GM03348 (cell line): Measurements from ENCODE around the gene TTLL6.
A peak's percentile ranks its signal among the peaks of the same experiment; 100 is the strongest.
"Not testable (repeated sequence)": the region's sequence is repeated elsewhere in the genome, so short reads cannot be mapped to it uniquely, and the experiment has no call there.

Experiments
- DNase-seq: peaks from one replicate; pipeline ENCODE4 v3.0.0; 2012; ENCODE audit warnings: low spot score

TTLL6 gene

DNA sequence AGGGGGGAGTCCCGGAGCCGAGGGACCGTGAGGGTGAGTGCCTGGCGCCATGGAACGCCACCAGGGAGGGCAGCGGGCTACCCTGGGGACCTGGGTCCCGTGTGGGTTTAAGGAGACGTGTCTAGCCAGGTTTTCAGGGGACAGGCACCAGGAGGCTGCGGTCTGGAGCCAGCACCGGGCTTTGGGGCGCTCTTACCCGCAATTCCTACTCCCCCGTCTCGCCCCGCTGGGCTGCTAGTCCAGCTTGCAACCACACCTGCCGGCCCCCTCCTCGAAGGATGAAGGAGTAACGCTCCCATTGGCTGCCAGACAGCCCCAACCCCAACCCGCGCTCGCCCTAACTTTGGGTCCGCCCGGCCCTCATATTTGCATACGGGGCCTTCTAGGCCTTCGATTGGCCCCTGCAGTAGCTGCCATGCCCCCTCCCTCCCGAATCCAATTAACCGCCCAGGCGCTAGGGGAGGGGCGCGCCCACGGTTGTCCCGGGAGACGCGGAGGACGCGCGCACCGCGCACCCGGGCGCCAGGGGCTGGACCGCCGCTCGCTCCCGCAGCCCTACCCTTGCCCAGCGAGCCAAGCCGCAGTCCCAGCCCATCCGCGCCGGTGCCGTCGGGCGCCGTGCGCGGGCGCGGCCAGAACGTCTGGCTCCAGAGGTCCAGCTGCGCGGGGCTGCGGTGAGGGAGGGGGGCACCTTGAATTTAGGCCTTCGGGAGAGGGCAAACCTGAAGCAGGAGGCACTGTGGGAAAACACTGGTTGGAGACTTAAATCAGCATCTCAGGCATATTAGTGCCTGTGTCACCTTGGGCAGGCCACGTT is at the start of gene TTLL6:
Gene TTLL6 (minus strand): TSS at position 456 of the 817 bp plus-strand sequence. CDS start 157 bp downstream, at position 299.
- DNase-seq, result peak; percentile 89

DNA sequence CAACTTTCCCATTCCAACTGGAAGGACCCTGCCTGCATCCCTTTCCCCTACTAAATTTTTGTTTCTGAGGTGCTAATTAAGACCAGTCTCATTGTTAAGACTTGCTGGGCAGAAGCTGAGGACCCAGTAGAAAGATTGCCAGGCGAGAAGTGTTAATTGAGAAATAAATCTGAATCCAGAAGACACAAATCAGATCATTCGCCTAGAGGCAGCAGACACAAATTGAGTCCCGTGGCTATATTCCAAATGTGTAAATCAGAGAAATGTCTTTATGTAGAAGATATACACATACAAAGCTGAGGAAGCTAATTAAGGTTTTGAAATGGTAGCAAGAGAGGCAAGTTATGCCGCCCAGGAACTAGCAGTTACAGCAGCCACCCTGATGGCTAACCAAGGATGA is 43.4 kb upstream of the TTLL6 start:
- no peak for DNase-seq

DNA sequence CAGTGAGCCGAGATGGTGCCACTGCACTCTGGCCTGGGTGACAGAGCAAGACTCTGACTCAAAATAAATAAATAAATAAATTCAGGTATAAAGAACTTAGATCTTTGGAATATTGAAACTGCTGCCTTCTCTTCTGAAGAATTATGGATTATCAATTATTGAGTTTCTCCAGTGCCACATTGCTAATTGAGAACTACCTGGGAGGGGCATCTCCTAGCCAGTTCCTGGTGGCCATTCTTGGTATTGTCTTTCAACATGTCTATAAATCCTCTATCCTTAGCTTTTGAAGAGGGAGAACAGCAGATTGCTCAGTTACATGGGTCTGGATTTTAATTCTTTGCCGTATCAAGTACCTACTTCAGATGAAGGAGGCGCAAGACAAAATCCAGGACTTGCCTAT is 43.0 kb upstream of the TTLL6 start:
- DNase-seq, result no peak

DNA sequence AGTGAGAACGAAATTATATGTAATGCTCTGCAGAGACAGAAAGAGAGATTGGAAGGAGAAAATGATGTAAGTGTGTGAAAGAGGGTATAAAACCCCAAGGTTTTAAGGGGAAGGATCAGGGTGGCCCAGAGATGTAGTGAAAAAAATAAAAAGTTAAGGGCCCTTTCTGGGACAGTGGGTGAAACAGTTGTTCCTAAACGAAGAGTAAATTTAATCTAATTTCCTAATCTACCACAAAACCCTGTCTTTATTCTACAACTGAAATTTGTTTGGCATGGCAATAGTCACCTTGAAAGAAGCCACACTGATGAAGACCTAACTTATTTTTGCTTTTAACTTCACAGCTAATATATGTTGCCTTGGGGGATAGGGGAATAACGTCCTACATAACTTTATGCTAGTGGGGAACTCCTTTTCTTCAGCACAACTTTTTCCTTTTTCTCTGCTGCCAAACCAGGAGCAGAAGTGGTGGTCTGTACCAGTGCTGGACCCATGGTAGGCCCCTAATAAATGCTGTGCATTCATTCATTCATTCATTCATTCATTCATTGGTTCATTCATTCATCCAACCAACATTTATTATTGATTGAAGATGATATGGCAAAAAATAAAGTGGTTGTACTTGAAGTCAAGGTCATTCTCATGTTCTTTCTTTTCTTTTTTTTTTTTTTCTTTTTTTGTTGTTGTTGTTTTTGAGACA is 39.2 kb upstream of the TTLL6 start:
- no peak for DNase-seq

DNA sequence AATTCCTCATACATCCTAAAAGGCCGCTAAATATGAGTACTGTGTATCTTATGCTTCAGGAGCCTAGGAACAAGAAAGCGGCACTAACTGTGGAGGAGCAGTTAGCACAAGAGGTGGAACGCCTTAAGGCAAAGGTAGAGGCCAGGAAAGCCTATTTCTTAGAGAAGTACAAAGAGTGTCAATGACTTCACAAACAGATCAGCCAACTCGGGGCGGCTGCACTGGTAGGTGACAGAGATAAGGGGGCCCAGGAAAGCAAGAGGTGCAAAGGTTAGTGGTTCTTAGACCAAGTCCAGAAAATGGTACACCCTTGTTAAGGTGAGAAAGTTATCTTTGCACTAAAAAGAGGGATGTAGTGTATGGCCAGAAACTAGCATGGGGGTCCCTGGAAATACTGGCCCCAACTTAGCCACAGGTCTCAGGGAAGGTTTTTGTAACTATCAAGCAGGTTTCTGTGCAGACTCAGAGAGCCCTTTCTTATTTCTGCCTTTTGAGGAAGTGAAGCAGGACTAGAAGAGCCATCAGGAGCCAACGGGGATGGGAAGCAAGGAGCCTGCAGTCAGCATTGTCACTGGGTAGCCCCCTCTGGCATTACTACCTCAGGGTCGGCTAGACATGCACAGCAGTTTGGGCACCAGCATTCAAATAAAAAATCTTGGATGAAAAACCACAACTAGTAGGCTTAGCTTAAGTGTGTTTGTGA is 37.9 kb upstream of the TTLL6 start:
- DNase-seq, result no peak

DNA sequence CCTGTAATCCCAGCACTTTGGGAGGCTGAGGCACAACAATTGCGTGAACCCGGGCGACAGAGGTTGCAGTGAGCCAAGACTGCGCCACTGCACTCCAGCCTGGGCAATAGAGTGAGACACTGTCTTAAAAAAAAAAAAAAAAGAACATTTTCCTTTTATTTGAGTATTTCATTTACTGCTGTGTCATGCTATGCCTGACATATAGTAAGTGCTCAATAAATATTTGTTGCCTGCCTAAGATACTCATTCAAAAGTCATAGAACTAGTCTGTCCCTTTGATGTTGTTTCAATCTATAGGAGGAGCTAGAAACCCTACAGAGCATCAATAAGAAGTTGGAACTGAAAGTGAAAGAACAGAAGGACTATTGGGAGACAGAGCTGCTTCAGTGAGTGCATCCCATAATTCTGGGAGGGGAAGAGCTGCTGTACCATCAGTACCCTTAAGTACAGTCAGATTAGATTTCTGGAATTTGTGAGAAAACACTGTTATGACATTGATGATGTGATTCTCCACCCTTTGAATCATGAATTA is 33.8 kb upstream of the TTLL6 start:
- DNase-seq, result no peak

DNA sequence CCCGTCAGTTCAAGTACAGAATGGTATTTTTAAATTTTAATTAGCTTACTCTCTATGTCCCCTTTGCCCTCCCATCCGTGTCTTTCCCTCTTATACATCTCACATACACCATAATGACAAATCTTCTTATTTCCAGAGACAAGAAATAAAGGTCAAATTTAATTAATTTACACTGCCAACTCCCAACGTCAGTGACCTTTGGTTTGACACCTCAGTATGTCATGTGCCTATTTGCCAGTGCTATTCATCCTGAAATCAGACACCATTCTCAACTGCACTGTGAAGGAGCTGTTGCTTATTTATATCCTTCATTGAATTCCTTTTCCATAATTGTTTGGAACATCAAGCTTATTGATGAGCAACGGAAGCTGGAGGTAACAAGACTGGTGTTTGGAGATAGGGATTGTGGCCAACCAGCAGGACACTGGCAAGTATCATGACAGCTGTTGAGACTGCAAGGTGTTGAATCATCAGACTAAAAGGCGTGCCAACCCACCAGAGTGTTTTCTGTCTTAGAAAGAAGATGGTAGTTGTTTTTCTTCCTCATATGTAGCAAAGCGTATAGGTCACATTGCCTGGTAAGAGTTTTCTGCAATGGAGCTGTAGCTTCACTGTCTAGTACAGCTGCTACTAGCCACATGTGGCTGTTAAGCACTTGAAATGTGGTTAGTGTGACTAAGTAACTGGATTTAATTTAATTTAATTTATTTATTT is 26.3 kb upstream of the TTLL6 start:
- no peak for DNase-seq

DNA sequence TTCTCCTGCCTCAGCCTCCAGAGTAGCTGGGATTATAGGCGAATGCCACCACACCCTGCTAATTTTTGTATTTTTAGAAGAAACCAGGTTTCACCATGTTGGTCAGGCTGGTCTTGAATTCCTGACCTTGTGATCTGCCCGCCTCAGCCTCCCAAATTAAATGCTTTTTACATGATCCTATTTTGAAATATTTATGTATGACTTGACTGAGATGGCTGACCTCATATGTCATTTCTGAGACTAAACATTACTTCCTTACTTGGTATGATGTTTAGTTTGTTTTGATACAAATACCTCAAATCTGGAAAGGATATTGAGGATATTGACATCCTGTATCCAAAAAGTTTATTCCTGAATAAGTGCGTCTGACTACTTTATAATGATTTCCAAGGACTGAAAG is 25.7 kb upstream of the TTLL6 start:
- DNase-seq, result no peak

DNA sequence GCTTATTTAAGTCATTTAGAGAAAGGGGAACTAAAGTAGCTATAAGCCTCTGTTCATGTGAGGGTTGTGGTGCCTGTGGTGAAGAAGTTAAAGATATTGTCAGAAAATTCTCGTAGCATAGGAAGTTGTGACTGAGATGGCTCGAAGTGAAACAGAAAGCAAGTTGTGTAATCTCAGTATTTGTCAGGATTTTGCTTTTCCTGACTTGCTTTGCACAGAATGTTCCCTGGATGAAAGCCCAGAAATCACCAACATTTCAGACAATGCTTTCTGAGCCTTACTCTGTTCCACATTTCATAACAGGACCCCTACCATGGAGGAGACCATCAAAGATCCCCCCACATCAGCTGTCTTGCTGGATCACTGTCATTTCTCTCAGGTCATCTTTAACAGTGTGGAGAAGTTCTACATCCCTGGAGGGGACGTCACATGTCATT is 24.4 kb upstream of the TTLL6 start:
- peak; percentile 67 for DNase-seq

DNA sequence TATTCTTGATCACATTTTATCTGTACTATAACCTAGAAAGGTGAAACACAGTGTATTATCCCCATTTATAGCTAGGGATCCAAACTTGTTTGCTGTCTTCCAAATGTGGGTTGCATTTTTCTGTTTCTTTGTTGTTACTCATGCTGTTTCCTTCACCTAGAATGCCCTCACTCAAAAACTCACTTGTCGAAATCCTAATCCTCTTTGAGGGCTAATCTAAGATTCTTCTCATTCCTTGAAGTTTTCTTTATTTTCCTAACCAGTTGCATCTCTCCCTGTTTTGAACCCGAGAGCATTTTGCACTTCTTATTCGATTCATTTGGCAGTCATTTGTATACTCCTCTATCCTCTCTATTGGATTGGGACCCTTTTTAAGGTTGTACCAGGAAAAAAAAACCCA is 23.4 kb upstream of the TTLL6 start:
- DNase-seq, result peak; percentile 22

DNA sequence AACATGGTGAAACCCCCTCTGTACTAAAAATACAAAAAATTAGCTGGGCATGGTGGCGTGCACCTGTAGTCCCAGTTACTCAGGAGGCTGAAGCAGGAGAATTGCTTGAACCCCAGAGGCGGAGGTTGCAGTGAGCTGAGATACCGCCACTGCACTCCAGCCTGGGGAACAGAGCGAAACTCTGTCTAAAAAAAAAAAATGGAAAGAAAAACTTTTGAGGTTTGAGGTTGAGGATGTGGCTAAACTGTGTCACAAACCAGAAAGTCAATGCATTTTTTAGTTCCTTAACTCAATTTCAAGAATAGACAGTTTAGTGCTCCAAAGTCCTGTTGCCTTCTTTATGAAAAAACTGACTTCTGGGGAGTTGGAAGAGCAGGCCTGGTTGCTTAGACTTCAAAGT is 20.4 kb upstream of the TTLL6 start:
- DNase-seq, result not testable (repeated sequence)

DNA sequence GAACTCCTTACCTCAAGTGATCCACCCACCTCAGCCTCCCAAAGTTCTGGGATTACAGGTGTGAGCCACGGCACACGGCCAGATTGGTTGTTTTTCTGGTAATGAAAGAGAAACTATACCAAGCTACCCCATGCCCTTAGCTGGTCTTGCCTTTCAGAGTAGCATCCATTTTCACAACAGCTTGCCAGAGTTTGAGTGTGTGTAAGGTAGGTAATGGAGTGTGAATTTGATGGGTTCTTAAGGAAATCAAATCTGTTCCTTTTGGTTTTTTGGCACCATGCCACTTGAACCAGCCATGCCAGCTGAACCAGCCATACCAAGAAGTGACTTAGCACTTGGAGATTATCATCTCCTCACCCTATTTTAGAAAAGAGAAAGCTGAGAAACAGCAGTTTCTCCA is 18.9 kb upstream of the TTLL6 start:
- DNase-seq, result no peak

DNA sequence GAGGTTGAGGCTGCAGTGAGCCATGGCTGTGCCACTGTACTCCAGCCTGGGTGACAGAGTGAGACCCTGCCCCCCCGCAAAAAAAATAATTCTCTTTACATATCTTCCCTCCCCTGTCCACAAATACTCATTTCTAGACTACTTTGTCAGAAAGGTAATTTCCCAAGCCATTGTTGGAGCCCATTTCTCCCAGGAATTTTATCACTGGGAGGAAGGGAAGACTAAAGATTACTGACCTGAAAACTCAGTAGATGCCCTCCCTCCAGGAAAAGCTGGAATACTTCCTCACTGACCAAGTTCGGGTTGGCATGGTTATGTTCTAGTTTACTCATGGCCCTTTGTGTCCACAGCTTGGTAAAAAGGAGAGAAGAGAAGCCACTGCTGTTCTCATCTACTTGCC is 17.9 kb upstream of the TTLL6 start:
- DNase-seq, result no peak

DNA sequence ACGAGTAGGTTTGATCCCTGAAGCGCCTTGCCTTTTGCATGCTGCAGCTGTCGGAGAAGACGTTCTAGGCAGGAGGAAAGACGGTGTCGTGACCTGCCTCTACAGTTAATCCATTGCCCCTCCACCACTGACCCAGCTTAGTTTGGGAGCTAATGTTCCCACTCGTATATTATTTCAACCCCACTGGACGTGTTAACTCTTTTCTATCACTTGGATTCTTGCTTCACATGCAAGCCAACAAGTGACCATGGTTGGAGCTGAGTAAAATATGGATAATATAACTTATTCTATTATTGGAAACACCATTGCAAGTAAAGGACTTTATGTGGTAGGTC is 14.5 kb upstream of the TTLL6 start:
- DNase-seq, result no peak

DNA sequence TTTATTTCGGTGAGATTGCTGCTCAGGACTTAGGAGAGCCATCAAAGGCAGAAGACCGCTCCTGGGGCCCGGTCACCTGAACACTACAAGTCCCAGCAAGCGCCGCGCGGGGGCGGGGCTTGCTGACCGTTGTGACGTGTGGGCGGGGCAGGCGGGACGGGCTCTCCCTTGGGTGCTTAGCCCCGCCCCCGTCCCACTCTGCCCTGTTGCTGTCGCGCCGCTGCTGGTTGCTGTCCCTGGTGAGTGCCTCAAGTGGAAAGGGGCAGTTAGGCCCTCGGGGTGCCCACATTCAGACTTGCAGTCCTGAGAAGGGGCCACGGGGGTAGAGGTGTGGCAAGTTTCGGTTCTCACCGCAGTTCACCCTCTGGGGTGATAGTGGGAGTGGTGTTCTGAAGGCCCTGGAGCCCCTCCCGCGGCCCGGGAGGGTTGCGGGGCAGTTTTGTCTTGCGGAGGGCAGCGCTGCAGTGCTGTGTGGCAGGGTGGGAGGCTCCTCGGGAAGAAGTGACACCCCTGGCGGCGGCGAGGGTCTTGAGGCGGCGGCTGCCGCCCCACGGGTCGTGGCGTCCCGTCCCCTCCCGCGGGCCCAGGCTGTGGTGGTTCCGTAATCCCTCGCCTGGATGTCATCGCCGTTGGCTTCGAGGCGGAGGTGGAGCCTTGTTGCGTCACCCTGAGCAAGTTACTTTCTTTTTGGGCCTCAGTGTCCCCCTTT is 14.0 kb upstream of the TTLL6 start, which contains the start of gene CALCOCO2:
Gene CALCOCO2 (plus strand): TSS at position 196 of the 709 bp plus-strand sequence. CDS start 10,673 bp downstream, outside the sequence.
- peak; percentile 97 for DNase-seq

DNA sequence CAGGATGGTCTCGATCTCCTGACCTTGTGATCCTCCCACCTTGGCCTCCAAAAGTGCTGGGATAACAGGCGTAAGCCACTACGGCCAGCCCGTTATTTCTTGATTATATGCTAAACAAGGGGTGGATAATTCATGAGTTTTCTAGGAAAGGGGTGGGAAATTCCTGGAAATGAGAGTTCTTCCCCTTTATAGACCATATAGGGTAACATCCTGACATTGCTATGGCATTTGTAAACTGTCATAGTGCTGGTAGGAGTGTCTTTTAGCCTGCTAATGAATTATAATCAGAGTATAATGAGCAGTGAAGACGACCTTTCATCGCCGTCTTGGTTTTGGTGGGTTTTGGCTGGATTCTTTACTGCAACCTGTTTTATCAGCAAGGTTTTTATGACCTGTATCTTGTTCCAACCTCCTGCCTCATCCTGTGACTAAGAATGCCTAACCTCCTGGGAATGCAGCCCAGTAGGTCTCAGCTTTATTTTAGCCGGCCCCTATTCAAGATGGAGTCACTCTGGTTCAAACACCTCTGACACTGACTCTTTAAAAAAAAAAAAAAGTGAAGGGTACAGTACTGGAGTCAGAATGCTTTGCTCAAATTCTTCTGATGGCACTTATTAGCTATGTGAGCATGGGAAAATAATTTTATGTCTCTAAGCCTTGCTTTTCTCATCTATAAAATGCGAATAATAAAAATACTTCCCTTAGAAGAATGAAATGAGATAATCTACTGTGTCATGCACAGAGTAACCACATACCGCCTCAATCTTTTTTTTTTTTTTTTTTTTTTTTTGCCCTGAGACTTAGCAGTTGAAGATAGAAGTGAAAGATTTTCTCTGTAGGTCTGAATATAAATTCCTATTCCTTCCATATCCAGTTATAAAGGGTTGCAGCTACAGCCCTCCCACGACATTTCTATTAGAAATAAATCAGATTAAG is 8.7 kb upstream of the TTLL6 start:
- no peak for DNase-seq

DNA sequence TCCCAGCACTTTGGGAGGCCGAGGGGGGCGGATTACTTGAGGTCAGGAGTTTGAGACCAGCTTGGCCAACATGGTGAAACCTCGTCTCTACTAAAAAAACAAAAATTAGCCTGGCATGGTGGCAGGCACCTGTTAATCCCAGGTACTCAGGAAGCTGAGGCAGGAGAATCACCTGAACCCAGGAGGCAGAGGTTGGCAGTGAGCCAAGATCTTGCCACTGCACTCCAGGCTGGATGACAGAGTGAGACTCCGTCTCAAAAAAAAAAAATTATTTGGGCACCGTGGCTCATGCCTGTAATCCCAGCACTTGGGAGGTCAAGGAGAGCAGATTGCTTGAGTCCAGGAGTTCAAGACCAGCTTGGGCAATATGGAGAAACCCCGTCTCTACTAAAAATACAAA is 3.9 kb upstream of the TTLL6 start:
- DNase-seq, result not testable (repeated sequence)

DNA sequence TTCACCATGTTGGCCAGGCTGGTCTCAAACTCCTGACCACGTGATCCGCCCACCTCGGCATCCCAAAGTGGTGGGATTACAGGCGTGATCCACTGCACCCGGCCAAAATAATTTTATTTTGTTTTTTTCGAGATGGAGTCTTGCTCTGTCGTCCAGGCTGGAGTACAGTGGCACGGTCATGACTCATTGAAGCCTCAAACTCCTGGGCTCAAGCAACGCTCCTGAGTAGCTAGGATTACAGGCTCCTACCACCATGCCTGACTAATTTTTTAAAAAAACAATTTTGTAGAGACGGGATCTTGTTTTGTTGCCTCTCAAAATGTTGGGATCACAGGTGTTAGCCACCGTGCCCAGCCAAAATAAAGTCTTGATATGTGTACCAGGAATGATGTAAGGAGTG is 2.4 kb upstream of the TTLL6 start:
- DNase-seq, result no peak

DNA sequence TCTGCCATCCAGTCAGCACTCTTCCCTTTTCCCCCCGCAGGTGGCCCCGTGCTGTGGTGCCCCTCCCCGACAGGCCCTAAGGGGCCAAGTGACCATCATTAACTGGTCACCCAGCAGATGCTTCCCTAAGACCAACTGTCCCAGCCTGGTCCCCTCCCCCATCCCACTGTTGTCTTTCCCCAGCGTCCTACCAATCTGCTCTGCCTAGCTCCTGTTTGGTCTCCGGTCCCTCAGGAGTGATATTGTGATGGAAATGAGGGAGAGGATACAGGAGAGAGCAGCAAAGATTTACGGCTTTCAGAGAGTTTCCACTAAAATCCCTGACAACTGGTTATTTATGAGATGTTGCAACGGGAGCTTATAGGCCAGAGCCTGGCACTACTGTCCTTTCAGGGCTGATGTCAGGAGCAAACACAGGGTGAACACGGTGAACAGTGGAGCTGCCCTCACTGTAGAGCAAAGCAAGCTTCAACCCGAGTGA is 1.4 kb upstream of the TTLL6 start:
- DNase-seq, result no peak

DNA sequence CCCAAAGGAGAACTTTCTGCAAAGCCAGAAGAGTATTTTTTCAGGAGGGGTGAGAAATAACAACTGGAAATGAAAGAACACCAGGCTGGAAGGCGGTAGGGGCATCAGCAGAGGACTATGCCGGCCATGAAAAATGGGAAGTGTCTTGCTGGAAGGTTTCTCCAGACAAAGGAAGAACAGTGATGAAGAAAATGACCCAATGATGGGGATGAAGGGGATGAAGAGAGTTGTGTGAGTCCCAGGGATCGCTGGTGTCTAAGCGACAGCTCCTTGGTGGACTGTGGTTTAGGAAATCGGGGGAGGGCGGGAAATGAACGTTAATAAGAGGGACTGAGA is 623 bp downstream of the TTLL6 start:
- DNase-seq, result no peak
